HG03565 (cell line): Measurements from ENCODE around the gene VDR.
"Not testable (repeated sequence)": the region's sequence is repeated elsewhere in the genome, so short reads cannot be mapped to it uniquely, and the experiment has no call there.

Source experiments
- ATAC-seq: cut with Tn5 transposase; IDR thresholded peaks from one replicate; pipeline ENCODE4 v1.9.1; 2021; ENCODE audit warnings: mild to moderate bottlenecking, moderate library complexity; ENCODE audit not compliant: unreplicated experiment

VDR gene

DNA sequence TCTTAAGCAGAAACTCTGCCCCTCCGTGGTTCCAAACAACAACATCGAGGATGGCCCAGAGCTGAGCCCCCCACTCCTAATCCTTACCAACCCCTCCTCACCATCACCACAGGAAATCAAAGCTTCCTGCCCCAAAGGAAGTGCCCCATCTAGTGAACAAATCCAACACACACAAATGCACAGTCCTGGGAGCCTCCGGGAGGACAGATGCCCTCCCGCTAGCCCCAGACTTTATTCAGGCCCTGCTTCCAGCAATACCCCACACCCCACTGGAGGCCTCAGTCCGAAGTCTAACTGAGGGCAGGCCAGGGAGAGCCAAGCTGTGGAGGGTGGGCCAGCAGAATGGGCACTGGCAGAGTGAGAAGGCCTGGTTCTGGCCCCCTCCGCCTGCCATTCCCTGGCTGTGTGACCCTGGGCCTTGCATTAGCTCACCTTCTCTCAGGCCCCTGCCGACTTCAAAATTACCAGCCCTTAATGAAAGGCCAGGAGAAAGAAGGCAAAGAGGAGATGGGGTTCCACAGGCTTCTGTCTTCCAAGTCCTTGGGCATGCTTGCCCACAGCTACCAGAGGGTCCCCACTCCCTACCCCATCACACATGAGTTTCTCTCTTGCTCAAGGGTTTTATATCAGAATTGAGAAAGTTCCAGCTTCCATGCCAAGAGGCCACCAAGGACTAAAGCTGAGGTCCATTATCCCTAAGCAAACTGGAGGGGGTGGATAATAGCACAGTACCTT, 87.4 kb downstream of the VDR start:
- no peak for ATAC-seq

DNA sequence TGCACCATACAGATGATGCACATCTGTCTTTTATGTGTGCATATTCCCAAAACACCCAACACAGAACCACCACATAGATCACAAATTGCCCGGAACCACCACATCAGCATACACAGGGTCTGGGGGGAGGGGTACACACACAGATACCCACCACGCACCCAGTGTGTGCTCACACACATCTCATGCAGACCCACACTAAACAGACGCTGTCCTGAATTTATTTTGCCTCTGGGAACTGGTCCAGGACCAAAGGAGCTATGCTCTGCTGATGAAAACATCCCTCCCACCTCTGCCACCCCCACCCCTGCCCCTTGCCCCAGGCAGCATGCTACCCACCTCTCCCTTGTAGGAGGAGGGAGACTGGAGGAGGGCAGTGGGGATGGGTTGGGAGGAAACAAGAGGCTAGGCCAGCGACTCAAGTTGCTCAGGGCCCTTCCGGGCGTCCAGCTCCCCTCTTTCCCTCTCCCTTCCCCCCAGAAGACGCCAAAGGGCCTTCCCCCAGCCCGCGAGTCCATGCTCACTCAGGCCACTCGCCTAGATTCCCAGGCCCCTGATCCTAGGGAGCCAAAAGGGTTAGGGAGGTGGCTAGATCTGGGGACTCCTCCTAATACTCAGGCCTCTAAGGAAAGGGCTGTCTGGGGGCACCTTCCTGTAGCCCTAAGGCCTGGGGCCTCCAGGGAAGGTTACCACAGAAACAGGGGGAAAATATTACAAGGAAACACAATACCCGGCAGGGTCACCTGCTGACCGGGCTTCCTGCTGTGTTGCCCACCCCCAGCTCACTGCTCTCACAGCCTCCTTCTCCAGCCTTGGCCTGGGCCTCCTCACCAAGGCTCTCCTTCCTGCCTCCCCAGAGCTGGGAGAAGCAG, 88.2 kb downstream of the VDR start:
- no peak for ATAC-seq

DNA sequence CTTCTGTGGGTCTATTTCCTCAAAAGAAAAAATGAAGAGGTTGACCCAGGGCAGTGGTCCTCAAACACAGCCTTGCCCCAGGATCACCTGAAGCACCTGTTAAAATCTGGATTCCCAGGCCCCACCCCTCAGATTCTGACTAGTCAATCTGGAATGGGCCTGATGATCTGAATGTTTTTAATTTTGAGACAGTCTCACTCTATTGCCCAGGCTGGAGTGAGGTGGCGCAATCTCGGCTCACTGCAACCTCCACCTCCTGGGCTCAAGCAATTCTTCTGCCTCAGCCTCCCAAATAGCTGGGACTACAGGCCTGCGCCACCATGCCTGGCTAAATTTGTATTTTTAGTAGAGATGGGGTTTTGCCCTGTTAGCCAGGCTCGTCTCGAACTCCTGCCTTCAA, 89.3 kb downstream of the VDR start:
- ATAC-seq = not testable (repeated sequence)

DNA sequence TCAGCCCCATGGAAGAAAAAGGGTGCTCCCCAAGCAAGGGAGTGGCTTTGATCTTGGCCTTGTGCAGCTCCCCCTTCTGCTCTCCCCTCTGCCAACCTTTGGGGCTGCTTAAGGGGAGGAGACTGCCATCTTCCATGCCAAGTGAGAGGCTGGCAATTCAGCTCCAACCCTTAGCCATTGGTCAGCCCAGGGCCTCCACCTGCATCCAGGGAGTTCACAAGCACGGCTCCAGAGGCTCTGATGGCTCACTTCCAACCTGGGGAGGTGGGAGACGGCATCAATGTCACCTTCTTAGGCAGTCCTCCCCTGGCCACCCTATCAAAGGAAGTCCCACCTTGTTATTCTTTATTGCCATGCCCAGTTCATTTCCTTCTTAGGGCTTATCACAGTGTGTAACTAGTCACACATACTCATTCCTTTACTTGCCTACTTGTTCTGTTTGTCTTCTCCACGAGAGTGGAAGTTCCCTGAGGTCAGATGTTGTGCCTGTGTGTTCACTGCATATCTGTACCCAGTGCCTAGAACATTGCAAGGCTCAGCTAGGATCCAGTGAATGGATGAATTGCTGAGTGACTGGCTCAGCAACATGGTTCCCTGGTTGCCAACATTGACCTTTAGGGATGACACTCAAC, 90.1 kb downstream of the VDR start:
- ATAC-seq = no peak

DNA sequence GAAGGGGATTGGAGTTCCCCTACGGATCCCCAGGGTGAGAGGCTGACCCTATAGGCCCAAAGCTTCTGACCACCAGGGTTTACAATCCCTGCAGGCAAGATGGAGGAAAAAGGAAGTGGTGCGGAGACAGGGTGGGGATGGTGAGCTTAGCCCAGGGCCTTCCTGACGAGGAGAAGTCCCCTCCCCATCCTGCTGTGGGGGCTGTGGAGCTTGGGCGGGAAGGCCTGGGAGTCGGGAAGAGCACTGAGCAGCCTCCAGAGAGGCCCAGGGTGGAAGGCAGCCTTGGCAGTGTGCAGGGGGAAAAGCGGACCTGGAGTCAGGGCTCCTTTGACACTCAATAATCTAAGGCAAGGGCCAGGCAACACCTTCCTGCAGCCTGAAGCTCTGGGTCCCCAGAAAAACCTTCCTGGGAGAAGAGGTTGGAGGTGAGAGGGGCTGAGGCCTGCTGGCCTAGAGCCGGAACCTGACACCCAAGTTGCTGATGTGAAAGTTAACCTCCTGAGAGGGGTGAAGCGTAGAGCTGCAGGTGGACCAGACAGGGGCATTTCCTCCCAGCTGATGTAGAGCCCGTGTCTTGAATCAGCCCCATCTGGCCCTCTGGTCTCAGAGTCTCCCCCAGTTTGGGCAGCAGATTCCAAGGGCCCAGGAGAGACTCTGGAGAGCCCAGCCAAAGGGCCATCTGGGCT, 91.1 kb downstream of the VDR start:
- peak; percentile 32 for ATAC-seq

DNA sequence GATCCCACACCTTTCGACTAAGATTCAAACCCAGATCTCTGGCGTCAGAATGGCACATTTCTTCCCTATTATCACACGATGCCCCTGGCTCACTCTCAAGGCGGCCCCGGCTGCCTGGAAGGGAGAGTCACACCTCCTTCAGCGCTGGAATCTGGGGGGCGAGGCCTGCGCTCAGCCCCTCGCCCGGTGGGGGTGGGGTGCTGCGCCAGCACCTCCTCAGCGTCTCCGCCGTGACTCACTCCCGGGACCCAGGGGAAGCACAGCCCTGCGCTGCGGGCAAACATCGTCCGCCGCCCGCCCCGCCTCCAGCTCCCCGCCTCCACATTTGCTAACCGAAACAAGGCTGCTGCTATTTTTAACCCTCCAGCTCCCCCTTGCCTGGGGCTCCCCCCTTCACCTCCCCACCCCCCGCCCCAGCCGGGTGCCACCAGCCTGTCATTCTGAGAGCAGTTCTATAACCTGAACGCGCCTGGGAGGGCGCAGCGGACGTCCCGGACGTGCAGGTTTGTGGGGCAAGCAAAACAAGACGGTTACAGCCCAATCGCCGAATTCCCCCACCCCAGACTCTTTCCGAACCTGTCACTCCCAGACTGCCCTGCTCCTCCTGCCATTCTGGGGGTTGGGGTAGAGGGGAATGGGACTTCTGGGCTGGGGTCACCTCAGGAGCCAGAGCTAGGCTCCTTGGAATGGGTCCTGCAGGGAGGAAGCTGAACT, 91.8 kb downstream of the VDR start:
- ATAC-seq = peak; percentile 42

DNA sequence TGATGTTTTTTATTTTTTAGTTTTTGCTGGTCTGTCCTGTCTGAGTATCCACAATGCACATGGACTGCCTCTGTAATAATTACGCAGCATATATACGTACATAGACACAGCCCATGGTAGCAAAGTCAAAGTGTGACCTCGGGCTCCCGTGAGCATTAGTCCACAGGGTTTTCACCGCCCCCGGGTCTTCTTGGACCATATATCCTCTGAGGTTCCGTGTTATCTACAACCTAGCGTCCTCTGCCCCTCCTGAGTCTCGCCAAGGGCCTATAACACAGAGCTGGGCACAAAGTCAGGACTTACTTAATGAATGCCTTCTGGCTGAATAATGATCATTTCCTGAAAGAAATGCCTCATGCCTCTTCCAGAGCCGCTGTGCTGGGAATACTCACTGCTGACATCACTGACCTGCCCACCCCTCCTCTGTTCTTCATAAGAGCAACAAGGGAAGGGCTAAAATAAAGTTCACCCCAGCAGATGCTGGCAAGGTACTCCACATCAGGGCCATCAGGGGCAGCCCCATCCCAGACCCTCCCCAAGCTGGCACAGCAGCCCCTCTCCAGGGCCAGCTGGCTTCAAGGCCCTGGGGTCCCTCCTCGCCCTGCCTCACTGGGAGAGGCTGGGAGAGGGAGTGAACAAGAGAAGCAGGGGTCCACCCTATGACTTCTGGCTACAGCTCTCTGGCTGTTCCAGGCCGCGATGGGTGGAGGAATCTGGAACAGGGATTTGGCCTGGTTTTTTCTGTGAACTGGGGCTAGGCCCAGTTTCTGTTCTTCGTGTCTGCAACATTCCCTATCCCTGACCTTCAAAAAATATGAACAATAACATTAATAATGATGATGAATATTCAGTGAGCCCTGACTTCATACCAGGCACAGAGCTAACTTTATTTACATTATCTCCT, 93.0 kb downstream of the VDR start:
- ATAC-seq = no peak

DNA sequence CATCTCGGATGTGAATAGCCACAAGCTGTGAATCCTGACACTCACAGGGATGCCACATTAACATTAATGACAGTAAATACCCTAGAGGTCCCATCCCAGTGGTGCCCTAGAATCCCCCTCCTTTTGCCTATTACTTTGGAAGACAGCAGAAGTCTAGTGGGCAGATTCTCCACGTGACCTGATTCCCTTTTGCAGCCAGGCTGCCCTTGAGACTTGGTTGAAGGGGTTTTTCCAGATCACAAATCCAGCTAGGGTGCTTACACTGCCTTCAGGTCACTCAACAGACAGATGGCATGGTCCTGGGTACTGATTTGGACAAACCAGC, 93.8 kb downstream of the VDR start:
- no peak for ATAC-seq

DNA sequence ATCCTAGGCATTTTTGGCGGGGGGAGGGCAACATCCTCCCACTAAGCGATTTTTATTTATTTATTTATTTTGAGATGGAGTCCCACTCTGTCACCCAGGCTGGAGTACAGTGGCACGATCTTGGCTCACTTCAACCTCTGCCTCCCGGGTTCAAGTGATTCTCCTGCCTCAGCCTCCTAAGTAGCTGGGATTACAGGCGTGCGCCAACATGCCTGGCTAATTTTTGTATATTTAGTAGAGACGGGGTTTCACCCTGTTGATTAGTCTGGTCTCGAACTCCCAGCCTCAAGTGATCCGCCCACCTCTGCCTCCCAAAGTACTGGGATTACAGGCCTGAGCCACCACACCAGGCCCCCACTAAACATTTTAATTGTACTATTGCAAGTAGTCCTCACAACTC, 95.3 kb downstream of the VDR start:
- ATAC-seq = not testable (repeated sequence)

DNA sequence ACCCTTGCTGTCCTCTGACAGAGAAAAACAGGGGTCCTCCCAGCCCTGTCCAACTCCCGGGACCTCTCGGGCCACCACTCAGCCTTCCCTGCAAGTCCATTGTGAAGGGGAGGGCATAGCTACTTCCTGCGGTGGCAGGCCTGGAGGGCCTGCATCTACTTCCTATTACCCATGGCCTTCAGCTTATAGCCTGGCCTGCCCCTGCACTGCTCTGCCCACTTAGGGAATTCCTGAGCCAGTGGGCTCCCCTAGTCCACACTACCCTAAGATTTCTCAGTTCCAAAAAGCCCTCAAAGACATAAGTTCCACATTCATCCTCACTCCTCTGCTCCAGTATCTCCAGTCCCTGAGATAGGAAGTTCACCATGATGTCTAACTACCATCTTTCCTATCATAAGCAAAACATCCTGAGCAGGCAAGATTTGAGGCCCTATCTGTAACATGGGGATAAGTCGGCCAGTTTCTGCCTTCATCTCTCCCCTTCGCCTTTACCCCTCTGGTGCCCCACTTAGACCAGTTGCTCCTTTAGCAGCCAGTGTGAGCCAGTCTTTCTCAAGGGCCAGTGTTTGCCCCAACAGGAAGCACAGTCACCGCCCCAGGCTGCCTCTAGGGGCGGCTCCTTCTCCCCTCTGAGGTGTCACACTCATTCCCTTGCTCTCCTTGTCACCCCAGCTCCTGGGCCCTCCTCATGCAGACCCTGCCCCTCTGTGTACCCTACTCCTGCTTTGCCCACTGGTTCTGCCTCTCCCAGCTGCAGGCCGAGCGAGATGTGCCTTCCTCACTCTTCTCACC, 96.0 kb downstream of the VDR start:
- ATAC-seq = no peak

DNA sequence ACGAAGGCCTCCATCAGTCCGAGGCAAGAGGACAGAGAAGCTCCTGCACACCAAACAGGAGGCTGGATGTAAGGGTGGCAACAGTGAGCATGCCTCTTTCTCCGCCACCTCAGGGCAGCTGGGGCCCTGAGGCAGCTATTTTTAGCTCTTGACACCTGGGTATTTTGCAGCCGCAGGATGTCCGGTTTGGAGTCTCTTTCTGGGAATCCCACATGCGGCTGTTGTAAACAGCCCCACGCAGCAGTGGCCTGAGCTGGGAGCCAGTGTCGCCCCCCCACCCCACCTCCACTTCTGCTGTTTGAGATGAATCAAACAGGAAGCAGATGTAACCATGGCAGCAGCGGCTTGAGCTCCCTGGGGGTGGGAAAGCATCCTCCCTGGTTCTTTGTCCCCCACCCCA, 96.7 kb downstream of the VDR start:
- peak; percentile 29 for ATAC-seq

DNA sequence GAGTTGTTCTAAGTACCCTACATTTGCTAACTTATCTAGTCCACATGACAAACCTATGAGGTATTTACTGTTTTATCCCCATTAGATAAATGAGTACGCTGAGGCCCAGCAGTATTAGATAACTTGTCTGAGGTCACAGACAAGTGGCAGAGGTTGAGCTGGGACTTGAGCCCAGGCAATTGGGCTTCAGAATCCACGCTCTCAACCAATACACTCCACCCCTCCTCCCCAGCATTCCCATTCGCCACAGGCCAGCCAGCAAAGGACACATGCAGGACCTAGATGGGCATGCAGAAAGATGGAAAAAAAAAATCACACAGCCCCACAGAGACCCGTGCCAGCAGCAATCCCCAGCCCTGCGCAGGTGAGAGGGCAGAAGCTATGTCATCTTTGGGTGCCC, 97.5 kb downstream of the VDR start:
- no peak for ATAC-seq

DNA sequence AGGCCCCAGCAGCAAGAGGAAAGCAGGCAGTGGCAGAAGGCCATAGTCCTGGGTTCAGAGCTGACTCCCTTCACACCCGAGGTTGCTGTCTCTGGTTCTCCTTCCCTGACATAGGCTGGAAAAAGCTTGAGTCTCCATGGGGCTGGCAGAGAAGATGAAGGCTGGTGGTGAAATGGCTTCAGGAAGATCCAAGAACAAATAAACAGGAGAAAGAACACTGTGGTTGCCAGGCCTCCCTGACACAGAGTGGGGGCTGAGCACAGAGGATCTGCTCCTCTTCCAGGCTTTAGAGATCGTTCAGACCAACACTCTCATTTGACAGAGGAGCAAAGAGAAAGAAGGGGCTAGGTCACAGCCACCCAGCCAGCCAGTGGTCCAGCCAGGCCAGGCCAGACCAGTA, 99.4 kb downstream of the VDR start:
- ATAC-seq = no peak

DNA sequence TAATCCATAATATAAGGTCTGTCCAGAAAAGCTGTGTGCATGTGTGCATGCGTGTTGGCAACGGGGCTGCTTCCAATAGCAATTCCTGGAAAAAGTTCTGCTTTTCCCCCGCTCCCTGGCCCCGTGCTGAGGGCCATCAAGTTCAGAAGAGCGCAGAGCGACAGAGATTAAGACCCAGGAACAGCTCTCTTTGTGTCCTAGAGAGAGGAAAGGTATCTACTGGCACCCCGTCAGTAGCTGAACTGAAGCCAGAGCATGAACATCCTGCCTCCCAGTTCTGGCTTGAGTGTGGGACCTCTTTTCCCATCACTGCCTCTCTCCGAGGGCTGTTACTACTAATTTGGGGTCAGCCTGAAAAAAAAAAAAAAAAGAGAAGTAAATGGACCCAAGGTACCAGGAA, 100.6 kb downstream of the VDR start:
- no peak for ATAC-seq

DNA sequence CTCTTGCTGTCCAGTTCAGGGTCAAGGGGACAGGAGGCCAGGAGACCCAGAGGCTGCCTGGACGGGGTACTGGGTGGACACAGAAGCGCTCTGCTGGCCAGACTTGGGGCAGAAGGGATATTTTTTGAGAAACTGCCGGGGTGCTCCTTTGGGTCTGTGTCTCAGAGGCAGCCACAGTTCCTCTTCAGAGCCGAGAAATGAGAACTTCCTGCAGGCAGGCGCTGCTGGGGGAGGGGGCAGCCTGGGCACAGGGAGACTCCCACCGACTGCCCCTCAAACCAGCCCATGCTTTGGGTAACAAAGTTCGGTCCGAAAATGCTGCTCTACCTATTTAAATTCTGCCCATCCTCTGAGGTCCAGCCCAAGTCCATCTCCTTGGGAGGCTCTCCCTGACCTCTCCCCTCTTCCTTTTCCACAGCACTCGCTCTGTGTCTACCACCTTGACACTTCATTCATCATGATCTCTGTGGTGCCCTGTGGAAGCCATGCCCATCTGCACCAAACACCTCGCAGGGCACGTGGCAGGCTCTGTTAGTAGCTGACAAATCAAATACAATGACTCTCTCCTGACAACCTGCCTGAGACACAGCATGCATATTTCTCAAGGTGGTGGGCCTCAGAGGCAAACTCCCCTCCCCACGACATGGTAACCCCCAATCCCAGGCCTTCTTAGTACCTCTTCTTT, 101.5 kb downstream of the VDR start:
- no peak for ATAC-seq

DNA sequence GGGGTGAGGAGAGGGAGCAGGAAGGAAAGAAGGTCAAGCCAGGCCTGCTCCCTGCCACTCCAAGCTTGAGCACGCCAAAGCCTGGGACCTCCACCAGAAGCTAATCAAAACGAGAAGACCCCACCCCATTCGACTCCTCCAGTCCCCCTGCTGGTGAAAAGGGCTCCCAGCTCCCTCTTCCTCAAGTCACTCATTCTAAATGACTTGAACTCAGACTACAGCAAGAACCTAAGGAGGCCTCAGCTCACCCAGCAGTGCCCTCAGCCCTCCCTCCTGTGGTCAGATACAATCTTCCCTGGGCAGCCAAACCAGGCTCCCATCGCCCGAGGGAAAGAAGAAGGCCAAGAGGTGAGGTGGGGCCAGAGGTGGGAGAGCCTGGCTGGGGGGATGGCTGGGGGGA, 102.5 kb downstream of the VDR start:
- ATAC-seq = no peak

DNA sequence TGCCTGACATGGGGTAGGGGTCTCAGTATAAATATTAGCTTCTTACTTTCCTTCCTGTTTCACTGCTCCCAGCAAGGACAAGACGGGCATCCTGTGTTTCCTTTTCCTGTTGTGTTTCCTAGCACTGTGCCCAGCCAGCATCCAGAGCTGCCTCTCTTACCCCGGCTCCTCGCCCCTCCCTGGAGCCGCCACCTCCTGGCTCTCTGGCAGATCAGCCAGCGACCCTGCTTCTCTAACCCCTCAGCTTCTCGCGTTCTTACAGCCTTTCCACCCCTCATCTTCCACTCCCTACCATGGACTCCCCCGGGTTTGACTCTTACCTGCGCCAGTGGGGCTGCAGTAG, 102.9 kb downstream of the VDR start:
- ATAC-seq = no peak

DNA sequence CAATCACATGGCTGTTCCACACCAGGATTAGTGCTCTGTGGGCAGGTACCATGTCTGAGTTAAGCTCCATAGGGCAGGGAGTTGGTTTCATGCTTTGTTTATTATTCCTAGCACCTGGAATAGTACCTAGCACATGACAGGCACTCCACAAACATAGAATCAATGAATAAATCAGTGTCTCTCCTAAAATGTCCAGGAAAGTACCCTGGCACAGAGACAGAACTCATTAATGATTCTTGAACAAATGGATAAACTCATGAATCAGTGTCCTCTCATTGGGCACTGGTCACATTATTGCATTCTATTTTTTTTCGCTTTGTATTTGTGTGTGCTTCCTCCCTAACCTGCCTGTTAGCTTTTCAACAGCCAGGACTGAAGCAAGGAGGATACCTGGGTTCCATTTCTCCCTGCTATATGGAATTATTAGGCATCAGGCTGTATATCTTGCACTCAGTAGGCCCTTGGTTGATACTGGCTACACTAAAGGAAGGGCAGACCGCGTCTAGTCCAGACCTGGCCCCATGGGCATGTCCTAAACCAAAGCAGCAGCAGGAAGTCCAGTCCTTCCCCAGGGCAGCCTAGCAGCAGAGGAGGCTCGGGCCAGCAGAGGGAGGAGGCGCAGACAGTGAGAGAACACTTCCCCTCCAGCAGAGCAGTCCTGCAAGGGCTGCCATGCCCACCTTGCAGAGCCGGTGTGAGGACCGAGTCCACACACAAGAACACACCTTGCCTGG, 103.5 kb downstream of the VDR start:
- no peak for ATAC-seq
